GM23338 (cell line): ENCODE results near the gene CDK11A. TPM values are rescaled to one million over a fixed set of nuclear protein-coding genes. Genes with fewer than 3 reads are reported as not detected.

Experiments
- ATAC-seq: fragments of 200-7000 bp; cut with Tn5 transposase; 3 replicates; pipeline ENCODE4 v1.9.1; 2020
- DNase-seq: peaks from one replicate; pipeline ENCODE4 v3.0.0-alpha.2; 2015; ENCODE audit warnings: low spot score
- H2AFZ ChIP-seq: fragments of 200-600 bp; sonication (generic); 2 replicates; pipeline ENCODE4 v1.8.0; 2016; ENCODE audit warnings: antibody characterized with exemption, mild to moderate bottlenecking, moderate library complexity
- H3F3A ChIP-seq: fragments of 200-600 bp; sonication (generic); replicated peaks from 2 replicates; pipeline ENCODE4 v1.8.0; 2017; ENCODE audit warnings: antibody characterized with exemption, mixed run types, low read depth
- H3K27ac ChIP-seq: fragments of 200-600 bp; sonication (generic); 2 replicates; pipeline ENCODE4 v1.6.1; 2016; ENCODE audit warnings: low read depth
- H3K27me3 ChIP-seq: fragments of 200-600 bp; sonication (generic); 2 replicates; pipeline ENCODE4 v1.8.0; 2016; ENCODE audit warnings: mild to moderate bottlenecking, mixed run types, moderate library complexity; ENCODE audit not compliant: insufficient read depth
- H3K36me3 ChIP-seq: fragments of 200-600 bp; sonication (generic); 2 replicates; pipeline ENCODE4 v1.8.0; 2016; ENCODE audit warnings: mild to moderate bottlenecking; ENCODE audit not compliant: insufficient read depth
- H3K4me1 ChIP-seq: fragments of 200-600 bp; sonication (generic); 2 replicates; pipeline ENCODE4 v1.8.0; 2016; ENCODE audit warnings: mild to moderate bottlenecking, moderate library complexity; ENCODE audit not compliant: insufficient read depth
- H3K4me2 ChIP-seq: fragments of 200-600 bp; sonication (generic); 2 replicates; pipeline ENCODE4 v1.7.1; 2017; ENCODE audit warnings: mixed run types
- H3K4me3 ChIP-seq: fragments of 200-600 bp; sonication (generic); 2 replicates; pipeline ENCODE4 v1.6.1; 2016; ENCODE audit warnings: mixed run types
- H3K79me2 ChIP-seq: fragments of 200-600 bp; sonication (generic); replicated peaks from 2 replicates; pipeline ENCODE4 v1.8.0; 2017; ENCODE audit warnings: mild to moderate bottlenecking; ENCODE audit not compliant: insufficient read depth
- H3K9me2 ChIP-seq: fragments of 200-600 bp; sonication (generic); 2 replicates; pipeline ENCODE4 v1.8.0; 2017; ENCODE audit not compliant: insufficient read depth
- H4K20me1 ChIP-seq: fragments of 200-600 bp; sonication (generic); replicated peaks from 2 replicates; pipeline ENCODE4 v1.8.0; 2017; ENCODE audit warnings: mild to moderate bottlenecking; ENCODE audit not compliant: insufficient read depth
- H3K27ac Mint-ChIP-seq: 2 replicates; pipeline ENCODE4 v1.8.0; 2020; ENCODE audit warnings: inconsistent platforms, mild to moderate bottlenecking, moderate library complexity, mixed read lengths
- H3K27me3 Mint-ChIP-seq: 3 replicates; pipeline ENCODE4 v1.8.0; 2022; ENCODE audit warnings: low read depth, mild to moderate bottlenecking, moderate library complexity, mixed read lengths, inconsistent platforms; ENCODE audit not compliant: insufficient read depth, poor library complexity
- H3K36me3 Mint-ChIP-seq: 3 replicates; pipeline ENCODE4 v1.8.0; 2021; ENCODE audit warnings: low read depth, mild to moderate bottlenecking, inconsistent platforms, moderate library complexity, mixed read lengths
- H3K4me1 Mint-ChIP-seq: 3 replicates; pipeline ENCODE4 v1.8.0; 2020; ENCODE audit warnings: mild to moderate bottlenecking, inconsistent platforms, mixed read lengths
- H3K4me3 Mint-ChIP-seq: 3 replicates; pipeline ENCODE4 v1.8.0; 2021; ENCODE audit warnings: moderate library complexity, mild to moderate bottlenecking, inconsistent platforms, mixed read lengths
- H3K9me3 Mint-ChIP-seq: 3 replicates; pipeline ENCODE4 v1.8.0; 2020; ENCODE audit warnings: moderate library complexity, mild to moderate bottlenecking, inconsistent platforms, mixed read lengths
- CREB1 ChIP-seq: fragments of 250-450 bp; sonication (Bioruptor Pico); IDR thresholded peaks from 2 replicates; pipeline ENCODE4 v1.5.0; 2020; ENCODE audit warnings: low read depth, mild to moderate bottlenecking, moderate library complexity
- EZH2 ChIP-seq: fragments of 200-600 bp; sonication (generic); IDR thresholded peaks from one replicate; pipeline ENCODE4 v1.8.0; 2017; ENCODE audit warnings: antibody characterized with exemption, mild to moderate bottlenecking, low read depth; ENCODE audit not compliant: unreplicated experiment
- POLR2AphosphoS5 ChIP-seq: IDR thresholded peaks from 2 replicates; pipeline ENCODE4 v1.6.1; 2016; ENCODE audit warnings: antibody characterized with exemption, low read depth
- polyA plus RNA-seq: library from polyadenylated mRNA; unstranded; fragments of >200 nt; fragmentation: Nextera tagmentation; extraction: Ambion mirVana; gene quantifications from 2 replicates; pipeline ENCODE4 v1.2.1, GENCODE V29; 2016
- total RNA-seq: library from RNA; depleted of rRNA; stranded (reverse); fragments of >200 nt; shearing (Covaris generic); gene quantifications from 2 replicates; pipeline ENCODE4 v1.2.3, GENCODE V29; 2014
- TF ChIP-seq, protein P1 (sequence below): IDR thresholded peaks from 2 replicates; pipeline ENCODE4 v1.6.1; 2016; ENCODE audit warnings: antibody characterized with exemption
- TF ChIP-seq, protein P2 (sequence below), 2 experiments: fragments of 200-600 bp in 1 of 2; sonication (generic) in 1 of 2; conservative IDR thresholded peaks; 2 replicates each; pipeline versions ENCODE4 v1.5.1 to v1.6.1; 2016 to 2017; ENCODE audit warnings: antibody characterized with exemption in 2 of 2, low read depth in 2 of 2, mild to moderate bottlenecking in 2 of 2, moderate library complexity in 1 of 2

Gene CDK11A
- total and polyA plus RNA-seq, 2 experiments from 2014 or later, result 22.8 to 72.6 TPM

DNA sequence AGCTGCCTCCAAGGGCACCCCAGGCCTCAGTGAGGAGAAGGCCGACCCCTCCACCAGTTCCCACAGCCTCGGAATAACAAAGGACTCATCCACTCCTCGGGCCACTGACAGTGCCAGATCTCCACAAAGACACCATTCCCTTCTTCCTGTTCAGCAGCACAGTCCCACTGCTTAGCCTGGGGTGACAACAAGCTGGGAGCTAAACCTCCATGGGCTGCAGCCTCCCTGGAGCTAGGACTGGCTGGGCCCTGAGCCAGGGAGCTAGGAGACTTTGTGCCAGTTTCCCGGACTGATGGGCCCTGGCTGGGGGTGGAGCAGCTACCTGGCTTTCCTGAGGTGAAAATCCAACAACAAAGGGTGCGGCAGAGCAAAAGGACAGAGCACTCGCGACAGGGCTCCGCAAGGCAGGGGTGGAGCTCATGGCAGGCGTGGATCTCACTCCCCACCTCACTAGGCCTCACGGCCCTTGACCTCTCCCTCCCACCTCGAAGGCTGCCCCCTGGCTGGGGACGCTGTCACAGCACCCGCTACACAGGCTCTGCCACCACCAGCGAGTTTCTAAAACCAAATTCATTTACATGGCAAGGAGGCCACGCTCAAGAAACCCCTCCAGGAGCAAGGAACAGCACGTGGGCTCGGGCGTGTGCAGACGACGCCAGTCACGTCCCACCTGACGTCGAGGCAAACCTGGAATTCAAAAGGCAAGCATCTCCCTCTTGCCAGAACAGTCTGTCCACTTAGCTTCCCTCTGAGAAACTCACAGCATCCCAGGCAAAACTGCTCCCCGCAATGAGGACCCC, 45.4 kb downstream of the CDK11A start:
- peak; percentile 72 for ATAC-seq
- Histone ChIP-seq H3K9me2 (no peaks in the 10 kb centered on the region), H3K27me3 (no peaks in the 10 kb centered on the region), H3K4me1 (peaks cover 3% of the 10 kb centered on the region), H3K4me3 (no peak overlapping the region), H3K27ac (peak overlapping the region; percentile 80; the same call in 1 of the 2 replicates), H3K4me2 (peak overlapping the region; percentile 51; the same call in 1 of the 2 replicates), H2AFZ (no peak overlapping the region), H3F3A (peaks cover 11% of the 10 kb centered on the region; the same call in 1 of the 2 replicates), H4K20me1 (peaks cover 17% of the 10 kb centered on the region; the same call in 1 of the 2 replicates), H3K36me3 (no peaks in the 10 kb centered on the region), H3K79me2 (peaks cover 60% of the 10 kb centered on the region)
- Mint-ChIP-seq H3K27me3 (peaks cover 15% of the 10 kb centered on the region), H3K36me3 (peaks cover 9% of the 10 kb centered on the region), H3K4me3 (peak overlapping the region; percentile 16; the same call in 1 of the 3 replicates), H3K4me1 (peaks cover 33% of the 10 kb centered on the region), H3K27ac (peak overlapping the region; percentile 94), H3K9me3 (no peaks in the 10 kb centered on the region)
- DNase-seq, result peak; percentile 70
- TF ChIP-seq POLR2AphosphoS5, result no peak
- TF ChIP-seq, protein P1, sequence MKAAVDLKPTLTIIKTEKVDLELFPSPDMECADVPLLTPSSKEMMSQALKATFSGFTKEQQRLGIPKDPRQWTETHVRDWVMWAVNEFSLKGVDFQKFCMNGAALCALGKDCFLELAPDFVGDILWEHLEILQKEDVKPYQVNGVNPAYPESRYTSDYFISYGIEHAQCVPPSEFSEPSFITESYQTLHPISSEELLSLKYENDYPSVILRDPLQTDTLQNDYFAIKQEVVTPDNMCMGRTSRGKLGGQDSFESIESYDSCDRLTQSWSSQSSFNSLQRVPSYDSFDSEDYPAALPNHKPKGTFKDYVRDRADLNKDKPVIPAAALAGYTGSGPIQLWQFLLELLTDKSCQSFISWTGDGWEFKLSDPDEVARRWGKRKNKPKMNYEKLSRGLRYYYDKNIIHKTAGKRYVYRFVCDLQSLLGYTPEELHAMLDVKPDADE, result no peak
- TF ChIP-seq, protein P2, sequence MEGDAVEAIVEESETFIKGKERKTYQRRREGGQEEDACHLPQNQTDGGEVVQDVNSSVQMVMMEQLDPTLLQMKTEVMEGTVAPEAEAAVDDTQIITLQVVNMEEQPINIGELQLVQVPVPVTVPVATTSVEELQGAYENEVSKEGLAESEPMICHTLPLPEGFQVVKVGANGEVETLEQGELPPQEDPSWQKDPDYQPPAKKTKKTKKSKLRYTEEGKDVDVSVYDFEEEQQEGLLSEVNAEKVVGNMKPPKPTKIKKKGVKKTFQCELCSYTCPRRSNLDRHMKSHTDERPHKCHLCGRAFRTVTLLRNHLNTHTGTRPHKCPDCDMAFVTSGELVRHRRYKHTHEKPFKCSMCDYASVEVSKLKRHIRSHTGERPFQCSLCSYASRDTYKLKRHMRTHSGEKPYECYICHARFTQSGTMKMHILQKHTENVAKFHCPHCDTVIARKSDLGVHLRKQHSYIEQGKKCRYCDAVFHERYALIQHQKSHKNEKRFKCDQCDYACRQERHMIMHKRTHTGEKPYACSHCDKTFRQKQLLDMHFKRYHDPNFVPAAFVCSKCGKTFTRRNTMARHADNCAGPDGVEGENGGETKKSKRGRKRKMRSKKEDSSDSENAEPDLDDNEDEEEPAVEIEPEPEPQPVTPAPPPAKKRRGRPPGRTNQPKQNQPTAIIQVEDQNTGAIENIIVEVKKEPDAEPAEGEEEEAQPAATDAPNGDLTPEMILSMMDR (conservative IDR thresholded peaks at IDR 0.05; ENCODE audit: low read depth in 2 of 2), result peak; percentile 50 to 62

DNA sequence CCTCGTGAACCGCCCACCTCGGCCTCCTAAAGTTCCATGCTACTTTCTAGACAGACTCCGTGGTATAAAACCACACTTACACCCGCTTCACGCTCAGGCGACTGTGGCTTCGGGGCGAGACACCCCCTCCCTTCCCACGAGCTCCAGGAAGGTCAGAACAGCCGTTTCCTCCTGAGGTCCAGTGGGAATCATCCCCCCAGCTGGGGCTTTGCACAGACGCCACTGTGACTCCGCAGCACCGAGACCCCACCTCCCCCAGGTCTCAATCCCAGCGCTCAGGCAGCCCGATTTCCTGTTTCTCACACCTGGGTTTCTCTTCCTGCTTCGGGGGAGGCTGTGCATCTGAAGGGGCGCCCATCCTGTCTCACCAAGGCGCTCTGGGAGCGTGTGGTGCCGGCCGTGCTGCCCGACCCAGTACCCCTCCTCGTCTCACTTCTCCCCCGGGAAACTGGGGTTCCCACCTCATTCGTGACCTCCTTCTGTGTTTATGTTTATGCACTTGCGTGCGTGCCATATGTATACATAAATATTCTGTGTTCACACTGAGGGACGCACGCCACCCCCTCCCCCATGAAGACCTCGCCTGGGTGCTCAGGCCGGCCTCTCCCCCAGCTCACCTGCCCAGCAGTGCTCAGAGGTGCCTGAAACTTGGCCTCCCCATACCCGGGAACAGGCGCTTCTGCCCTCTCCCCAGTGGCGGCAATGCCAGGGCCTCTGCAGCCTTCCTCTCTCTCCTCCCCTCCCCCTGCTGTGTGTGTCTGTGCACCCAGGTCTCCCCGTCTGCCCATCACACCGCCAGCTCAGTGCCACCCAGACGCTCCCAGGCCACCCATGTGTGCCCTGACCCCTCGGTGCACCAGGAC, 46.2 kb downstream of the CDK11A start:
- Mint-ChIP-seq H3K9me3 (no peaks in the 10 kb centered on the region), H3K27me3 (peaks cover 15% of the 10 kb centered on the region), H3K27ac (peak overlapping the region; percentile 94), H3K4me1 (peaks cover 24% of the 10 kb centered on the region), H3K36me3 (peaks cover 14% of the 10 kb centered on the region), H3K4me3 (no peak overlapping the region; the same call in 2 of the 3 replicates)
- Histone ChIP-seq H2AFZ (no peak overlapping the region), H3K79me2 (peaks cover 54% of the 10 kb centered on the region), H3K4me3 (no peak overlapping the region), H3K36me3 (no peaks in the 10 kb centered on the region), H3K4me2 (0 out of 2 replicates have a peak overlapping the region, but pooled peaks have one; percentile 38), H3K27ac (peak overlapping the region; percentile 80; the same call in 1 of the 2 replicates), H3K27me3 (no peaks in the 10 kb centered on the region), H4K20me1 (peaks cover 15% of the 10 kb centered on the region; the same call in 1 of the 2 replicates), H3K9me2 (no peaks in the 10 kb centered on the region), H3K4me1 (no peaks in the 10 kb centered on the region; the same call in 1 of the 2 replicates), H3F3A (peaks cover 8% of the 10 kb centered on the region; the same call in 1 of the 2 replicates)
- peak; percentile 31 for DNase-seq
- ATAC-seq, result peak; percentile 10; the same call in 1 of the 3 replicates
- TF ChIP-seq, protein P2 (conservative IDR thresholded peaks at IDR 0.05; ENCODE audit: low read depth in 2 of 2), result no peak
- no peak for TF ChIP-seq CREB1
- TF ChIP-seq EZH2, result no peak
